Measurements from ENCODE around the gene CARD18.

CARD18 gene

GRCh38 chr11:105139669-105140068 is at the start of gene CARD18:
CARD18 (minus strand) TSS chr11:105139769; CDS start chr11:105139726, 43 bp downstream.
- no peak within 1 kb of the TSS for H3K27ac ChIP-seq
- H3K4me3 ChIP-seq, result no peak within 1 kb of the TSS
- no peak within 1 kb of the TSS for H3K9ac ChIP-seq
- no peaks in the 10 kb centered on the region for H3K9me3 ChIP-seq
- H3K4me1 ChIP-seq, result no peaks in the 10 kb centered on the region
- TF ChIP-seq Cebpa-rat (IDR thresholded peaks at IDR 0.05), result no peak
- H3K4me2 ChIP-seq, result no peak within 1 kb of the TSS
- H4K20me1 ChIP-seq, result no peaks in the 10 kb centered on the region
- no peaks in the 10 kb centered on the region for H3K36me3 ChIP-seq
- no peaks in the 10 kb centered on the region for H3K27me3 ChIP-seq

- no peak for TF ChIP-seq Cebpa-rat (IDR thresholded peaks at IDR 0.05)
- H3K4me2 ChIP-seq, result no peak overlapping the region
- H4K20me1 ChIP-seq, result no peaks in the 10 kb centered on the region
- H3K27ac ChIP-seq, result no peak overlapping the region
- H3K27me3 ChIP-seq, result no peaks in the 10 kb centered on the region
- H3K36me3 ChIP-seq, result no peaks in the 10 kb centered on the region
- no peaks in the 10 kb centered on the region for H3K4me1 ChIP-seq
- H3K4me3 ChIP-seq, result no peak overlapping the region
- no peak overlapping the region for H3K9ac ChIP-seq
- H3K9me3 ChIP-seq, result no peaks in the 10 kb centered on the region
Measured at GRCh38 chr11:105183987-105184386, 44.4 kb upstream of the CARD18 start.

GRCh38 chr11:105183426-105183825 is 43.9 kb upstream of the CARD18 start:
- Histone ChIP-seq H3K9ac (no peak overlapping the region), H3K4me2 (no peak overlapping the region), H3K4me1 (no peaks in the 10 kb centered on the region), H3K9me3 (no peaks in the 10 kb centered on the region), H3K27ac (no peak overlapping the region), H3K4me3 (no peak overlapping the region), H3K27me3 (no peaks in the 10 kb centered on the region), H4K20me1 (no peaks in the 10 kb centered on the region), H3K36me3 (no peaks in the 10 kb centered on the region)
- no peak for TF ChIP-seq Cebpa-rat (IDR thresholded peaks at IDR 0.05)

GRCh38 chr11:105181521-105181920 is 42.0 kb upstream of the CARD18 start:
- Histone ChIP-seq H3K27ac (no peak overlapping the region), H3K27me3 (no peaks in the 10 kb centered on the region), H3K4me2 (no peak overlapping the region), H3K4me1 (no peaks in the 10 kb centered on the region), H3K4me3 (no peak overlapping the region), H3K9ac (no peak overlapping the region), H3K36me3 (no peaks in the 10 kb centered on the region), H4K20me1 (no peaks in the 10 kb centered on the region), H3K9me3 (no peaks in the 10 kb centered on the region)
- TF ChIP-seq Cebpa-rat (IDR thresholded peaks at IDR 0.05), result no peak

GRCh38 chr11:105181100-105181499 is 41.5 kb upstream of the CARD18 start:
- Histone ChIP-seq H3K9ac (no peak overlapping the region), H4K20me1 (no peaks in the 10 kb centered on the region), H3K4me1 (no peaks in the 10 kb centered on the region), H3K4me3 (no peak overlapping the region), H3K27me3 (no peaks in the 10 kb centered on the region), H3K9me3 (no peaks in the 10 kb centered on the region), H3K27ac (no peak overlapping the region), H3K4me2 (no peak overlapping the region), H3K36me3 (no peaks in the 10 kb centered on the region)
- TF ChIP-seq Cebpa-rat (IDR thresholded peaks at IDR 0.05), result no peak

GRCh38 chr11:105179542-105180278 is 40.1 kb upstream of the CARD18 start:
- H3K27ac ChIP-seq, result no peak overlapping the region
- no peaks in the 10 kb centered on the region for H3K9me3 ChIP-seq
- no peak overlapping the region for H3K4me3 ChIP-seq
- H4K20me1 ChIP-seq, result no peaks in the 10 kb centered on the region
- H3K36me3 ChIP-seq, result no peaks in the 10 kb centered on the region
- no peak for TF ChIP-seq Cebpa-rat (IDR thresholded peaks at IDR 0.05)
- no peaks in the 10 kb centered on the region for H3K27me3 ChIP-seq
- H3K4me2 ChIP-seq, result no peak overlapping the region
- H3K9ac ChIP-seq, result no peak overlapping the region
- H3K4me1 ChIP-seq, result no peaks in the 10 kb centered on the region

- H4K20me1 ChIP-seq, result no peaks in the 10 kb centered on the region
- no peak overlapping the region for H3K4me3 ChIP-seq
- H3K27me3 ChIP-seq, result no peaks in the 10 kb centered on the region
- TF ChIP-seq Cebpa-rat (IDR thresholded peaks at IDR 0.05), result no peak
- no peak overlapping the region for H3K4me2 ChIP-seq
- no peaks in the 10 kb centered on the region for H3K9me3 ChIP-seq
- H3K4me1 ChIP-seq, result no peaks in the 10 kb centered on the region
- H3K27ac ChIP-seq, result no peak overlapping the region
- H3K36me3 ChIP-seq, result no peaks in the 10 kb centered on the region
- H3K9ac ChIP-seq, result no peak overlapping the region
Measured at GRCh38 chr11:105177658-105178057, 38.1 kb upstream of the CARD18 start.

GRCh38 chr11:105168457-105168856 is 28.9 kb upstream of the CARD18 start:
- TF ChIP-seq Cebpa-rat (IDR thresholded peaks at IDR 0.05), result no peak
- Histone ChIP-seq H3K9me3 (no peaks in the 10 kb centered on the region), H3K4me1 (no peaks in the 10 kb centered on the region), H4K20me1 (no peaks in the 10 kb centered on the region), H3K4me3 (no peak overlapping the region), H3K36me3 (no peaks in the 10 kb centered on the region), H3K27me3 (no peaks in the 10 kb centered on the region), H3K9ac (no peak overlapping the region), H3K4me2 (no peak overlapping the region), H3K27ac (no peak overlapping the region)

GRCh38 chr11:105167244-105167643 is 27.7 kb upstream of the CARD18 start:
- TF ChIP-seq Cebpa-rat (IDR thresholded peaks at IDR 0.05), result no peak
- Histone ChIP-seq H3K4me2 (no peak overlapping the region), H3K9me3 (no peaks in the 10 kb centered on the region)

GRCh38 chr11:105164208-105164607 is 24.6 kb upstream of the CARD18 start:
- Histone ChIP-seq H3K4me3 (no peak overlapping the region), H3K9ac (no peak overlapping the region), H3K9me3 (no peaks in the 10 kb centered on the region), H4K20me1 (no peaks in the 10 kb centered on the region), H3K27me3 (no peaks in the 10 kb centered on the region), H3K36me3 (no peaks in the 10 kb centered on the region), H3K4me2 (no peak overlapping the region), H3K4me1 (no peaks in the 10 kb centered on the region), H3K27ac (no peak overlapping the region)
- no peak for TF ChIP-seq Cebpa-rat (IDR thresholded peaks at IDR 0.05)

More at GRCh38 chr11:105167244-105167643, 27.7 kb upstream of the CARD18 start:
- no peak overlapping the region for H3K27ac ChIP-seq
- no peaks in the 10 kb centered on the region for H3K36me3 ChIP-seq
- H3K9ac ChIP-seq, result no peak overlapping the region
- H3K4me3 ChIP-seq, result no peak overlapping the region
- no peaks in the 10 kb centered on the region for H3K27me3 ChIP-seq
- no peaks in the 10 kb centered on the region for H3K4me1 ChIP-seq
- H4K20me1 ChIP-seq, result no peaks in the 10 kb centered on the region

GRCh38 chr11:105162506-105162905 is 22.9 kb upstream of the CARD18 start:
- H3K9me3 ChIP-seq, result no peaks in the 10 kb centered on the region
- H3K27ac ChIP-seq, result no peak overlapping the region
- H3K27me3 ChIP-seq, result no peaks in the 10 kb centered on the region
- H3K36me3 ChIP-seq, result no peaks in the 10 kb centered on the region
- H4K20me1 ChIP-seq, result no peaks in the 10 kb centered on the region
- no peak overlapping the region for H3K4me3 ChIP-seq
- H3K4me2 ChIP-seq, result no peak overlapping the region
- no peaks in the 10 kb centered on the region for H3K4me1 ChIP-seq
- TF ChIP-seq Cebpa-rat (IDR thresholded peaks at IDR 0.05), result no peak
- H3K9ac ChIP-seq, result no peak overlapping the region

Measured in BLaER1 (cell line).